ENCODE data around the gene PIGT.

PIGT gene

GRCh38 chr20:45373353-45374100, 42.4 kb upstream of the PIGT start:
- Histone ChIP-seq H3K36me3 (ENCODE audit: control insufficient read depth in 2 of 2, insufficient read depth in 1 of 2, low read length in 2 of 2) (peaks cover 0 to 8% of the 10 kb centered on the region in 2 experiments; a peak in 1 of 3 replicates), H3K4me1 (ENCODE audit: control insufficient read depth, insufficient read depth, low read length) (no peaks in the 10 kb centered on the region), H3K4me3 (ENCODE audit: low read depth, low read length) (peak overlapping the region; percentile 29), H3K27ac (ENCODE audit: extremely low read depth, low read depth, low read length) (no peak overlapping the region), H3K9me3 (ENCODE audit: control insufficient read depth, insufficient read depth, low read depth, low read length) (no peaks in the 10 kb centered on the region)
- POLR2A ChIA-PET = interaction anchor here (0.6 to 1.6 kb wide), 8 partner anchors 11 to 554 kb away, joined by 3 to 14 read pairs (median 7); partner anchors contain the start of genes PIGT, SDC4 and SYS1
- CTCF ChIA-PET = interaction anchor here (0.6 to 5.4 kb wide), 49 partner anchors 8 to 644 kb away, joined by 3 to 95 read pairs (median 6); partner anchors contain the start of genes DBNDD2, PIGT, SDC4 and SYS1
- TF ChIP-seq ZNF335 (tag by site-specific recombination; conservative IDR thresholded peaks at IDR 0.05) = peak; percentile 34; the same call in 1 of the 2 replicates
- TF ChIP-seq ZNF148 (tag by site-specific recombination; IDR thresholded peaks at IDR 0.05; ENCODE audit: borderline replicate concordance) = no peak
- 0 out of 2 replicates have a peak, but pooled peaks have one; percentile 8 for TF ChIP-seq PRDM1 (tag by site-specific recombination; IDR thresholded peaks at IDR 0.05)
- TF ChIP-seq ZNF211 (tag by site-specific recombination; IDR thresholded peaks at IDR 0.05; ENCODE audit: low read depth) = no peak
- TF ChIP-seq ZNF747 (tag by site-specific recombination; IDR thresholded peaks at IDR 0.05) = no peak
- TF ChIP-seq KLF16 (tag by site-specific recombination; IDR thresholded peaks at IDR 0.05) = 0 out of 2 replicates have a peak, but pooled peaks have one; percentile 19
- no peak for TF ChIP-seq ZNF132 (tag by site-specific recombination; IDR thresholded peaks at IDR 0.05; ENCODE audit: borderline replicate concordance)
- 0 out of 2 replicates have a peak, but pooled peaks have one; percentile 10 for TF ChIP-seq ZSCAN30 (tag by site-specific recombination; IDR thresholded peaks at IDR 0.05)
- peak; percentile 39; the same call in 1 of the 2 replicates for TF ChIP-seq SP7 (tag by site-specific recombination; IDR thresholded peaks at IDR 0.05)
- 0 out of 2 replicates have a peak, but pooled peaks have one; percentile 16 for TF ChIP-seq ZNF629 (tag by site-specific recombination; IDR thresholded peaks at IDR 0.05)
- TF ChIP-seq, protein P1, sequence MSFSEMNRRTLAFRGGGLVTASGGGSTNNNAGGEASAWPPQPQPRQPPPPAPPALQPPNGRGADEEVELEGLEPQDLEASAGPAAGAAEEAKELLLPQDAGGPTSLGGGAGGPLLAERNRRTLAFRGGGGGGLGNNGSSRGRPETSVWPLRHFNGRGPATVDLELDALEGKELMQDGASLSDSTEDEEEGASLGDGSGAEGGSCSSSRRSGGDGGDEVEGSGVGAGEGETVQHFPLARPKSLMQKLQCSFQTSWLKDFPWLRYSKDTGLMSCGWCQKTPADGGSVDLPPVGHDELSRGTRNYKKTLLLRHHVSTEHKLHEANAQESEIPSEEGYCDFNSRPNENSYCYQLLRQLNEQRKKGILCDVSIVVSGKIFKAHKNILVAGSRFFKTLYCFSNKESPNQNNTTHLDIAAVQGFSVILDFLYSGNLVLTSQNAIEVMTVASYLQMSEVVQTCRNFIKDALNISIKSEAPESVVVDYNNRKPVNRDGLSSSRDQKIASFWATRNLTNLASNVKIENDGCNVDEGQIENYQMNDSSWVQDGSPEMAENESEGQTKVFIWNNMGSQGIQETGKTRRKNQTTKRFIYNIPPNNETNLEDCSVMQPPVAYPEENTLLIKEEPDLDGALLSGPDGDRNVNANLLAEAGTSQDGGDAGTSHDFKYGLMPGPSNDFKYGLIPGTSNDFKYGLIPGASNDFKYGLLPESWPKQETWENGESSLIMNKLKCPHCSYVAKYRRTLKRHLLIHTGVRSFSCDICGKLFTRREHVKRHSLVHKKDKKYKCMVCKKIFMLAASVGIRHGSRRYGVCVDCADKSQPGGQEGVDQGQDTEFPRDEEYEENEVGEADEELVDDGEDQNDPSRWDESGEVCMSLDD (tag by site-specific recombination; IDR thresholded peaks at IDR 0.05) = no peak
- no peak for TF ChIP-seq ZNF658 (tag by site-specific recombination; IDR thresholded peaks at IDR 0.05)
- TF ChIP-seq ZNF16 (tag by site-specific recombination; IDR thresholded peaks at IDR 0.05; ENCODE audit: low read depth) = no peak
- no peak for TF ChIP-seq ZFP69B (tag by site-specific recombination; IDR thresholded peaks at IDR 0.05)
- peak; percentile 66; the same call in 1 of the 2 replicates for TF ChIP-seq ZNF2 (tag by site-specific recombination; IDR thresholded peaks at IDR 0.05)
- TF ChIP-seq GLI2 (tag by site-specific recombination; IDR thresholded peaks at IDR 0.05; ENCODE audit: borderline replicate concordance, low read depth) = no peak
- TF ChIP-seq, protein P2, sequence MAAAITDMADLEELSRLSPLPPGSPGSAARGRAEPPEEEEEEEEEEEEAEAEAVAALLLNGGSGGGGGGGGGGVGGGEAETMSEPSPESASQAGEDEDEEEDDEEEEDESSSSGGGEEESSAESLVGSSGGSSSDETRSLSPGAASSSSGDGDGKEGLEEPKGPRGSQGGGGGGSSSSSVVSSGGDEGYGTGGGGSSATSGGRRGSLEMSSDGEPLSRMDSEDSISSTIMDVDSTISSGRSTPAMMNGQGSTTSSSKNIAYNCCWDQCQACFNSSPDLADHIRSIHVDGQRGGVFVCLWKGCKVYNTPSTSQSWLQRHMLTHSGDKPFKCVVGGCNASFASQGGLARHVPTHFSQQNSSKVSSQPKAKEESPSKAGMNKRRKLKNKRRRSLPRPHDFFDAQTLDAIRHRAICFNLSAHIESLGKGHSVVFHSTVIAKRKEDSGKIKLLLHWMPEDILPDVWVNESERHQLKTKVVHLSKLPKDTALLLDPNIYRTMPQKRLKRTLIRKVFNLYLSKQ (tag by site-specific recombination; IDR thresholded peaks at IDR 0.05; ENCODE audit: borderline replicate concordance) = no peak
- TF ChIP-seq CTCF (tag by site-specific recombination; IDR thresholded peaks at IDR 0.05) = peak; percentile 79
- no peak for TF ChIP-seq OVOL3 (tag by site-specific recombination; IDR thresholded peaks at IDR 0.05)
- no peak for TF ChIP-seq ZIC2 (tag by site-specific recombination; IDR thresholded peaks at IDR 0.05)
- no peak for TF ChIP-seq RBAK (tag by site-specific recombination; IDR thresholded peaks at IDR 0.05)
- no peak for TF ChIP-seq KLF10 (tag by site-specific recombination; IDR thresholded peaks at IDR 0.05)
- TF ChIP-seq BCL11A (tag by site-specific recombination; IDR thresholded peaks at IDR 0.05; ENCODE audit: low read depth) = 0 out of 2 replicates have a peak, but pooled peaks have one; percentile 38
- TF ChIP-seq, protein P3, sequence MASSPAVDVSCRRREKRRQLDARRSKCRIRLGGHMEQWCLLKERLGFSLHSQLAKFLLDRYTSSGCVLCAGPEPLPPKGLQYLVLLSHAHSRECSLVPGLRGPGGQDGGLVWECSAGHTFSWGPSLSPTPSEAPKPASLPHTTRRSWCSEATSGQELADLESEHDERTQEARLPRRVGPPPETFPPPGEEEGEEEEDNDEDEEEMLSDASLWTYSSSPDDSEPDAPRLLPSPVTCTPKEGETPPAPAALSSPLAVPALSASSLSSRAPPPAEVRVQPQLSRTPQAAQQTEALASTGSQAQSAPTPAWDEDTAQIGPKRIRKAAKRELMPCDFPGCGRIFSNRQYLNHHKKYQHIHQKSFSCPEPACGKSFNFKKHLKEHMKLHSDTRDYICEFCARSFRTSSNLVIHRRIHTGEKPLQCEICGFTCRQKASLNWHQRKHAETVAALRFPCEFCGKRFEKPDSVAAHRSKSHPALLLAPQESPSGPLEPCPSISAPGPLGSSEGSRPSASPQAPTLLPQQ (tag by site-specific recombination; IDR thresholded peaks at IDR 0.05) = 0 out of 2 replicates have a peak, but pooled peaks have one; percentile 16
- TF ChIP-seq ZNF10 (tag by site-specific recombination; IDR thresholded peaks at IDR 0.05) = 0 out of 2 replicates have a peak, but pooled peaks have one; percentile 56

Measured in HEK293 (cell line).